Tibial artery (tissue), 4 donors: Measurements from ENCODE around the gene SMYD3.

Source experiments
- DNase-seq, 2 donors: peaks; one replicate each; pipeline ENCODE4 v3.0.0-alpha.2; 2019
- H3K27ac ChIP-seq, 2 donors: fragments of 200-600 bp; sonication (generic) in 1 of 2; 1 replicate in 1 of 2; 2 replicates in 1 of 2; pipeline ENCODE4 v1.5.1; 2018 to 2019; ENCODE audit warnings: mild to moderate bottlenecking in 1 of 2
- H3K27me3 ChIP-seq, 2 donors: fragments of 200-600 bp; sonication (generic) in 1 of 2; one replicate each; pipeline versions ENCODE4 v1.5.1 to v1.6.0; 2016 to 2019
- H3K36me3 ChIP-seq, 3 donors: fragments of 200-600 bp; sonication (generic) in 2 of 3; one replicate each; pipeline ENCODE4 v1.5.1; 2016 to 2019; ENCODE audit warnings: mild to moderate bottlenecking in 2 of 3
- H3K4me1 ChIP-seq, 4 donors: fragments of 200-600 bp; sonication (generic) in 2 of 4; 1 replicate in 3 of 4; 2 replicates in 1 of 4; pipeline ENCODE4 v1.5.1; 2016 to 2019
- H3K4me3 ChIP-seq, 2 donors: fragments of 200-600 bp; sonication (generic) in 1 of 2; 1 replicate in 1 of 2; 2 replicates in 1 of 2; pipeline ENCODE4 v1.5.1; 2018 to 2019; ENCODE audit warnings: mild to moderate bottlenecking in 2 of 2
- H3K9me3 ChIP-seq, 3 donors: fragments of 200-600 bp; sonication (generic) in 1 of 3; one replicate each; pipeline ENCODE4 v1.5.1; 2016 to 2019
- intact Hi-C: fragments of 100-400 bp; cut with DNase I; formaldehyde crosslinking; loops from one replicate; pipeline ENCODE4 v1.15.0; 2023; ENCODE audit warnings: low total_unique reads
- TF ChIP-seq, protein P1 (sequence below), 2 experiments: fragments of 200-600 bp in 1 of 2; fragments of 450-650 bp in 1 of 2; IDR thresholded peaks; one replicate each; pipeline ENCODE4 v1.5.1; 2017 to 2019; ENCODE audit warnings: antibody characterized with exemption in 2 of 2, mild to moderate bottlenecking in 1 of 2, moderate library complexity in 1 of 2

SMYD3 gene

GRCh38 chr1:246544001-246544400 lies 36.9 kb upstream of the SMYD3 start:
- no peak for DNase-seq
- Histone ChIP-seq H3K27me3 (no peaks in the 10 kb centered on the region), H3K4me1 (no peaks in the 10 kb centered on the region), H3K9me3 (no peaks in the 10 kb centered on the region), H3K4me3 (no peak overlapping the region), H3K36me3 (peaks cover 57 to 88% (median 59%) of the 10 kb centered on the region in 3 donors), H3K27ac (no peak overlapping the region)
- intact Hi-C loops: no loop called here
- TF ChIP-seq, protein P1, sequence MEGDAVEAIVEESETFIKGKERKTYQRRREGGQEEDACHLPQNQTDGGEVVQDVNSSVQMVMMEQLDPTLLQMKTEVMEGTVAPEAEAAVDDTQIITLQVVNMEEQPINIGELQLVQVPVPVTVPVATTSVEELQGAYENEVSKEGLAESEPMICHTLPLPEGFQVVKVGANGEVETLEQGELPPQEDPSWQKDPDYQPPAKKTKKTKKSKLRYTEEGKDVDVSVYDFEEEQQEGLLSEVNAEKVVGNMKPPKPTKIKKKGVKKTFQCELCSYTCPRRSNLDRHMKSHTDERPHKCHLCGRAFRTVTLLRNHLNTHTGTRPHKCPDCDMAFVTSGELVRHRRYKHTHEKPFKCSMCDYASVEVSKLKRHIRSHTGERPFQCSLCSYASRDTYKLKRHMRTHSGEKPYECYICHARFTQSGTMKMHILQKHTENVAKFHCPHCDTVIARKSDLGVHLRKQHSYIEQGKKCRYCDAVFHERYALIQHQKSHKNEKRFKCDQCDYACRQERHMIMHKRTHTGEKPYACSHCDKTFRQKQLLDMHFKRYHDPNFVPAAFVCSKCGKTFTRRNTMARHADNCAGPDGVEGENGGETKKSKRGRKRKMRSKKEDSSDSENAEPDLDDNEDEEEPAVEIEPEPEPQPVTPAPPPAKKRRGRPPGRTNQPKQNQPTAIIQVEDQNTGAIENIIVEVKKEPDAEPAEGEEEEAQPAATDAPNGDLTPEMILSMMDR (IDR thresholded peaks at IDR 0.05): no peak

GRCh38 chr1:246540738-246541491 lies 33.8 kb upstream of the SMYD3 start:
- H3K36me3 ChIP-seq: peaks cover 37 to 61% (median 39%) of the 10 kb centered on the region in 3 donors

DNA sequence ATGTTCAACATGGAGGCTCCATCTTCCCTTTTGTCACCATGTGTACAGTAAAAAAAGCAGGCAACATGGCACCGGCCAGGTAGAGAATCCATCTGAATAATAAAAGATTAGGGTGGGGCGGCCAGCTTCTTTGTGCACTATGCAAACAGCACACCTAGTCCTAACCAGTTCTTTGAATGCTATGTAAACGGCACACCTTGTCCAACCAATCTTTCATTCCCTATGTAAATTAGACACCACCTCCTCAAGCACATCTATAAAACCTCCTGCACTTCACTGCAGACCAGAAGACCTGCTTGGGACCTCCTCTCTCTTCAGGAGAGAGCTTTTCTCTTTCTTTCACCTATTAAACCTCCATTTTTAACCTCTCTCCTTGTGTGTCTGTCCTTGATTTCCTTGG lies 30.8 kb upstream of the SMYD3 start:
- intact Hi-C loops: no loop called here
- H3K4me3 ChIP-seq: no peak overlapping the region
- H3K9me3 ChIP-seq: no peaks in the 10 kb centered on the region
- H3K27ac ChIP-seq: no peak overlapping the region
- TF ChIP-seq, protein P1 (IDR thresholded peaks at IDR 0.05): no peak
- H3K4me1 ChIP-seq: no peaks in the 10 kb centered on the region
- H3K27me3 ChIP-seq: no peaks in the 10 kb centered on the region
- DNase-seq: no peak
- H3K36me3 ChIP-seq: peaks cover 20 to 31% (median 21%) of the 10 kb centered on the region in 3 donors

More at GRCh38 chr1:246540738-246541491, 33.8 kb upstream of the SMYD3 start:
- Histone ChIP-seq H3K27me3 (no peaks in the 10 kb centered on the region), H3K9me3 (no peaks in the 10 kb centered on the region), H3K27ac (no peak overlapping the region), H3K4me3 (no peak overlapping the region), H3K4me1 (no peaks in the 10 kb centered on the region)
- DNase-seq: no peak
- TF ChIP-seq, protein P1 (IDR thresholded peaks at IDR 0.05): no peak
- intact Hi-C loops: no loop called here

GRCh38 chr1:246537441-246537840 lies 30.4 kb upstream of the SMYD3 start:
- no peak for DNase-seq
- H3K4me3 ChIP-seq: no peak overlapping the region
- intact Hi-C loops: no loop called here
- no peaks in the 10 kb centered on the region for H3K9me3 ChIP-seq
- no peaks in the 10 kb centered on the region for H3K4me1 ChIP-seq
- peaks cover 19 to 29% (median 21%) of the 10 kb centered on the region in 3 donors for H3K36me3 ChIP-seq
- H3K27ac ChIP-seq: no peak overlapping the region
- TF ChIP-seq, protein P1 (IDR thresholded peaks at IDR 0.05): no peak
- H3K27me3 ChIP-seq: no peaks in the 10 kb centered on the region

DNA sequence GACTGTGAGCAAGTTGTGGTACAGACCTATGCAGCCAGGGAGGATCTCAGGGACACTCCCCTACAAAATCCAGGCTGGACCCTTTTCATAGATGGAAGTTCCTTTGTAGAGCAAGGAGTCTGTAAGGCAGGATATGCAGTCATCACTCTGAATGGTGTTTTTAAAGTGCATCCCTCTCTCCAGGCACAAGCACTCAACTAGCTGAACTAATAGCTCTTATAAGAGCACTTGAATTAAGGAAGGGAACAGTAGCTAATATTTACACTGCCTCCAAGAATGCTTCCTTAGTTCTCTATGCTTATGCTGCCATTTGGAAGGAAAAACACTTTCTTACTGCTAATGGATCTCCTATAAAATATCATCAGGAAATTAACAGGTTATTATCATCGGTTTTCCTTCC lies 27.0 kb upstream of the SMYD3 start:
- intact Hi-C loops: no loop called here
- TF ChIP-seq, protein P1 (IDR thresholded peaks at IDR 0.05): no peak
- Histone ChIP-seq H3K36me3 (no peaks in the 10 kb centered on the region), H3K4me3 (no peak overlapping the region), H3K27ac (no peak overlapping the region), H3K9me3 (peaks cover 0 to 13% (median 9%) of the 10 kb centered on the region in 3 donors), H3K4me1 (no peaks in the 10 kb centered on the region), H3K27me3 (no peaks in the 10 kb centered on the region)
- DNase-seq: no peak
